NCI-H2196 (cell line): ENCODE results near the gene LRRFIP1.

Experiments used
- DNase-seq: peaks from one replicate; lab custom pipeline; 2025; ENCODE audit not compliant: unreplicated experiment; lab: John Stamatoyannopoulos, UW

Gene LRRFIP1

GRCh38 chr2:237701033-237701858, 73.9 kb downstream of the LRRFIP1 start:
- no peak for DNase-seq

GRCh38 chr2:237701859-237702390, 74.5 kb downstream of the LRRFIP1 start:
- no peak for DNase-seq

GRCh38 chr2:237702441-237703391, 75.3 kb downstream of the LRRFIP1 start:
- no peak for DNase-seq

- no peak for DNase-seq
These were observed 77.4 kb downstream of the LRRFIP1 start for GRCh38 chr2:237704501-237705434.

- no peak for DNase-seq
These were observed 78.9 kb downstream of the LRRFIP1 start for GRCh38 chr2:237706257-237706656.

GRCh38 chr2:237708065-237708398, 80.6 kb downstream of the LRRFIP1 start:
- no peak for DNase-seq

GRCh38 chr2:237708491-237708890, 81.1 kb downstream of the LRRFIP1 start:
- DNase-seq: no peak

- DNase-seq: no peak
These were observed 81.6 kb downstream of the LRRFIP1 start for GRCh38 chr2:237708961-237709360.

- DNase-seq: no peak
These were observed 84.2 kb downstream of the LRRFIP1 start for GRCh38 chr2:237711458-237712150.

- DNase-seq: no peak
These were observed 85.3 kb downstream of the LRRFIP1 start for GRCh38 chr2:237712477-237713377.

- DNase-seq: no peak
These were observed 87.5 kb downstream of the LRRFIP1 start for GRCh38 chr2:237714690-237715458.

GRCh38 chr2:237715459-237715947, 88.1 kb downstream of the LRRFIP1 start:
- no peak for DNase-seq

- no peak for DNase-seq
These were observed 88.6 kb downstream of the LRRFIP1 start for GRCh38 chr2:237716011-237716410.

GRCh38 chr2:237717366-237718276, 90.2 kb downstream of the LRRFIP1 start:
- DNase-seq: no peak

- no peak for DNase-seq
These were observed 90.9 kb downstream of the LRRFIP1 start for GRCh38 chr2:237718277-237718634.

- no peak for DNase-seq
These were observed 93.1 kb downstream of the LRRFIP1 start for GRCh38 chr2:237720444-237720843.

GRCh38 chr2:237720957-237721356, 93.6 kb downstream of the LRRFIP1 start:
- DNase-seq: no peak
